Lower lobe of right lung (tissue), 2 donors: ENCODE data around the gene DRD2. TPM values are rescaled to one million over a fixed set of nuclear protein-coding genes. Genes with fewer than 3 reads are reported as not detected.

Source experiments
- ATAC-seq, 2 donors: fragments of 200-7000 bp; cut with Tn5 transposase; one replicate each; pipeline ENCODE4 v1.9.1; 2020 to 2022; ENCODE audit warnings: mild to moderate bottlenecking in 2 of 2, moderate library complexity in 2 of 2
- DNase-seq: peaks from one replicate; pipeline ENCODE4 v3.0.0-alpha.2; 2020
- H3K27ac ChIP-seq: fragments of 200-600 bp; one replicate; pipeline ENCODE4 v1.8.0; 2022
- H3K27me3 ChIP-seq: fragments of 200-600 bp; one replicate; pipeline ENCODE4 v1.8.0; 2022; ENCODE audit warnings: low read depth
- H3K36me3 ChIP-seq: fragments of 200-600 bp; one replicate; pipeline ENCODE4 v1.8.0; 2022; ENCODE audit warnings: mild to moderate bottlenecking
- H3K4me1 ChIP-seq: fragments of 200-600 bp; one replicate; pipeline ENCODE4 v1.8.0; 2022
- H3K4me3 ChIP-seq: fragments of 200-600 bp; one replicate; pipeline ENCODE4 v1.8.0; 2022; ENCODE audit warnings: mild to moderate bottlenecking
- H3K9me3 ChIP-seq: fragments of 200-600 bp; one replicate; pipeline ENCODE4 v1.8.0; 2022
- intact Hi-C: fragments of 100-400 bp; cut with DNase I; formaldehyde crosslinking; loops from one replicate; pipeline ENCODE4 v1.11.0; 2022
- total RNA-seq: library from RNA; stranded (reverse); fragmentation: NEBNext Ultra II Directional; extraction: Animal tissue kit (Norgen Biotek cat#: 25700); gene quantifications from one replicate; pipeline ENCODE4 v1.2.1, GENCODE V29; 2021
- TF ChIP-seq, protein P1 (sequence below): fragments of 200-600 bp; IDR thresholded peaks from one replicate; pipeline ENCODE4 v1.8.0; 2022; ENCODE audit warnings: antibody characterized with exemption, mild to moderate bottlenecking
- donor health status: DM: no; HTN: yes; CAD: no; lungs with severe emphysema.

The DRD2 gene
- total RNA-seq, 1 donor from 2014 or later: not detected

DNA sequence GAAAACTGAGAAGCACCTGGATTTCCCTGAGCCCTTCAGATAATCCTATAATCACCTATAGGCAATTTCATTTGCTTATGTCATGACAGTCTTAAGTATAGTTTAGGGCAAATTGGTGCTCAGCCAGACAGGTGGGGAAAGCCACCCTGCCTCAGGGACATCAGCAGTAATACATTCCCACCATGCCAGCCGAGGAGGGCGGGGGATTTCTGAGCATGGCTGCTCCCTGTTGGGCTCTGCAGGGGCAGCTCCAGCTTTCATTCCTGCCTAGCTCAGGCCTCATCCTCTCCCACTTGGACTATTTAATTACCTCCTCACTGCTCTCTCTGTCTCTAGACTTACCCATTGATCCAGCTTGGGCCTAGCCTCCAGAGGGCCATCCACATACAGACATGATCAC lies 9.0 kb upstream of the DRD2 start:
- TF ChIP-seq, protein P1, sequence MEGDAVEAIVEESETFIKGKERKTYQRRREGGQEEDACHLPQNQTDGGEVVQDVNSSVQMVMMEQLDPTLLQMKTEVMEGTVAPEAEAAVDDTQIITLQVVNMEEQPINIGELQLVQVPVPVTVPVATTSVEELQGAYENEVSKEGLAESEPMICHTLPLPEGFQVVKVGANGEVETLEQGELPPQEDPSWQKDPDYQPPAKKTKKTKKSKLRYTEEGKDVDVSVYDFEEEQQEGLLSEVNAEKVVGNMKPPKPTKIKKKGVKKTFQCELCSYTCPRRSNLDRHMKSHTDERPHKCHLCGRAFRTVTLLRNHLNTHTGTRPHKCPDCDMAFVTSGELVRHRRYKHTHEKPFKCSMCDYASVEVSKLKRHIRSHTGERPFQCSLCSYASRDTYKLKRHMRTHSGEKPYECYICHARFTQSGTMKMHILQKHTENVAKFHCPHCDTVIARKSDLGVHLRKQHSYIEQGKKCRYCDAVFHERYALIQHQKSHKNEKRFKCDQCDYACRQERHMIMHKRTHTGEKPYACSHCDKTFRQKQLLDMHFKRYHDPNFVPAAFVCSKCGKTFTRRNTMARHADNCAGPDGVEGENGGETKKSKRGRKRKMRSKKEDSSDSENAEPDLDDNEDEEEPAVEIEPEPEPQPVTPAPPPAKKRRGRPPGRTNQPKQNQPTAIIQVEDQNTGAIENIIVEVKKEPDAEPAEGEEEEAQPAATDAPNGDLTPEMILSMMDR: no peak
- Histone ChIP-seq H3K9me3 (no peaks in the 10 kb centered on the region), H3K36me3 (no peaks in the 10 kb centered on the region), H3K4me3 (no peak overlapping the region), H3K4me1 (no peaks in the 10 kb centered on the region), H3K27ac (no peak overlapping the region), H3K27me3 (peaks cover 17% of the 10 kb centered on the region)
- intact Hi-C loops: no loop called here
- ATAC-seq: no peak
- no peak for DNase-seq

DNA sequence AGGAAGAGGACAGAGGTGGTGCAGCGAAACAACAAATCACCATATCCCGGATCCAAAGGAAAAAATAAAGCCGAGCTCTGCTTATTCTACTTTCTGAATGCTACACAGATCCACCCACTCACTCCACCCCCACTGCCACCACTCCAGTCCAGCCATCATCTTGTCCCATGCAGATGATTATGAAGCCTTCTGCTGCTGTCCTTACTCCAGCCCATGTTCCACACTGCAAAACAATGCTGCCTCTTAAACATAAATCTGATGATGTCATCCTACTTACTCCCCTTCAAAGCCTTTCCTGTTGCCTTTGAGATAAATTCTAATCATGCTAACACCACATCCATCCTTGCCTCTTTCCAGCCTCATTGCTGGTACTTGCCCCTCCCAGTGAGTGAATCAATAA lies 6.5 kb upstream of the DRD2 start:
- ATAC-seq (no peak), DNase-seq (no peak)
- Histone ChIP-seq H3K4me1 (no peaks in the 10 kb centered on the region), H3K36me3 (no peaks in the 10 kb centered on the region), H3K9me3 (no peaks in the 10 kb centered on the region), H3K4me3 (no peak overlapping the region), H3K27ac (no peak overlapping the region), H3K27me3 (peaks cover 42% of the 10 kb centered on the region)
- TF ChIP-seq, protein P1: no peak
- intact Hi-C loops: no loop called here

DNA sequence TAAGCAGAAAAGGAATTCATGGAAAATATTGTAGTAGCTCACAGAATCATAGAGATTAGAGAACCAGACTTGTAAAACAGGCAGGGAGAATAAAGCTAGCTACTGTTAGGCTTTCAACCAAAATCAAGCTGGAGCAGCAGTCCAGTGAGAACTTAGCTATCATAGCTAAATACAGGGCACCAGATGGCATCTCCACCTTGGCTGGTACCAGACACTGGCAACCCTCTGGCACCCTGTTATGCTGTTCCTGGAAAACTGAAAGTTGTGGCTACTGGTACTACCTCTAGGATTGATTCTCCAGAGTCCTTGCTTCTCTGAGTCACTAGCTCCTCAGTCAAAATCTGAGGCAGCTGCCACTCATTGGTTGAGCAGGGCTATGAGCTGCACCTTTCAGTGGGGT lies 6.0 kb upstream of the DRD2 start:
- Histone ChIP-seq H3K4me3 (no peak overlapping the region), H3K9me3 (no peaks in the 10 kb centered on the region), H3K36me3 (no peaks in the 10 kb centered on the region), H3K4me1 (no peaks in the 10 kb centered on the region), H3K27ac (no peak overlapping the region), H3K27me3 (peaks cover 46% of the 10 kb centered on the region)
- TF ChIP-seq, protein P1: no peak
- intact Hi-C loops: no loop called here
- DNase-seq (no peak), ATAC-seq (no peak)

DNA sequence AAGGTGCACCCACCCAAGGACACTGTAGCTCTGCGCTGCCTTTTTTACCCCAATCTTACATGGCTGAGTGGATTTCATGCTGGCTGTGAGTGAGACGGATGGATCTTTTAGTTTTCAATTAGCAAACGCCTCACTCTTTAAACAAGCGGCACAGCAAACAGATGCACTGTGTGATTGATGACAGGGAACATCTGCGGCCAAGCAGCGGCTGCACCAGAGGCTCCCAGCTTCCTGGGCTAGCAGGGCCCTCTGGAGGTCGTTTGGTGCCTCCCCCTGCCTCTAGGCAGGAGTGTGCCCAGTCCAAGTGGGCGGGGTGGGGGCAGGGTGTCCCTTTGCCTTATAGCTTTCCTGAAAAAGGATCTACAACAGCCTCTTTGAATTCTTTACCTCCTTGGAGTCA lies 2.1 kb upstream of the DRD2 start:
- no peak for DNase-seq
- intact Hi-C loops: no loop called here
- TF ChIP-seq, protein P1: no peak
- Histone ChIP-seq H3K27ac (no peak overlapping the region), H3K4me3 (no peak overlapping the region), H3K36me3 (no peaks in the 10 kb centered on the region), H3K9me3 (no peaks in the 10 kb centered on the region), H3K4me1 (peaks cover 5% of the 10 kb centered on the region), H3K27me3 (peaks cover 79% of the 10 kb centered on the region)
- no peak for ATAC-seq

DNA sequence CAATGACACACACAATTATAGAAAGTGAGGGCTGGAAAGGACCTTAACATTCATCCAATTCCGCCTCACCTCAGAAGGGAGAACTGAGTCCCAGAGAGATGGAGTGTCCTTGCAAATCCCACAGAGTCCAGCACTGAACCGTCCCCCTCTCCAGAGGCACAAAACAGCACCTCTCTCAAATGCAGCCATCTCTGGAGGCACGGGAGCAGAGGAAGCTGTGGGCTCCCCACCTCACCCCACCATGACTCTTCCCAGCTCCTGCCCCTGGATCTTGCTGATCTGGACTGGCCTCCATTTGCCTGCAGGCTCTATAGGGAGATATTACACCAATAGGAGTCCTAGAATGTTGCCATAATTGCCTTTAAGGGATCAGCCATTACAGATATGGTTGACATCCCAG lies 1.4 kb upstream of the DRD2 start:
- DNase-seq: no peak
- TF ChIP-seq, protein P1: no peak
- H3K4me3 ChIP-seq: no peak overlapping the region
- no peak for ATAC-seq
- peaks cover 82% of the 10 kb centered on the region for H3K27me3 ChIP-seq
- no peaks in the 10 kb centered on the region for H3K36me3 ChIP-seq
- H3K9me3 ChIP-seq: no peaks in the 10 kb centered on the region
- no peak overlapping the region for H3K27ac ChIP-seq
- peaks cover 5% of the 10 kb centered on the region for H3K4me1 ChIP-seq
- intact Hi-C loops: no loop called here
